Middle frontal gyrus (tissue), 1 donor: Measurements from ENCODE around the gene GRPEL1.
"Not testable (repeated sequence)": the region's sequence is repeated elsewhere in the genome, so short reads cannot be mapped to it uniquely, and the experiment has no call there.

Source experiments
- DNase-seq: peaks from one replicate; pipeline ENCODE4 v3.0.0-alpha.2; 2015; ENCODE audit warnings: low spot score; ENCODE audit errors: extremely low spot score

Gene GRPEL1

DNA sequence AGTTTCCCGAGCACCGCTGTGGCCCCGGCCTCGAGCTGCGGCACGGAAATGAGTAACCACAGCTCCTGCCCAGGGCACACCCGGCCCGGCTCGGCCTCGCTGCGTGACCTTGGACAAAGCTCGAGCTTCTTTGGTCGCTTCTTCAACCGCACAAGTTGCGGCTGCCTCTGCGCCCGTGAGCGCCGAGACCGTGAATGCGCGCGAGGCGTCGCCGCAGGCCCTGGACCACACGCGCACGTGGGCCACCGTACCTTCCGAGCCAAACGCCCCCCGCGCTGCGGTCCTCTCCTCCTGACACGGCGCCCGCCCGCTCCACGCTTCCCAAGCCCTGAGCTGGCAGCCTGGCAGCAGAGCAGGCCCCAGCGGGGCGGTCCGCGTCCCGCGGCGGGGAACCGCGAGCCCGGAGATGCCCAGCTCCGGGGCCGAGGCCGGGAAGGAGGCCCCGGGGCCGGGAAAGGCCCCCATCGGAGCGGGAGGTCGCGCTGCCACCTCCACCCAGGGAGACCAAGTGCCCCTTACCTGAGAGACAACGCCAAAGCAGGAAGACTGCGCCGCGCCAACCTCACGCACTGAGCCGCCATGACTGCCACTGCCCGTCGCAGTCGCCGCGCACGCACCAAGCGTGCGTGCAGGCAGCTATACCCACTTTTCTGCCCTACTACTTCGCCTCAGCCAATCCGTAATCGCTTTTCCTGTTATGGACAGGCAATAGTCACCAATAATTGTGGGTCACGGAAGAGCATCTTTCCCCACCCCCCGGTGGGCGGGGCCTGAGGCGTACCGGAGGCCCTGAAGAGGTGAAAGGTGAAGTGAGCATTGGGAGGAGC lies at the start of gene GRPEL1:
Gene GRPEL1 (minus strand): TSS at position 613 of the 827 bp plus-strand sequence. CDS start 32 bp downstream, at position 581.
- DNase-seq, result peak; percentile 100

DNA sequence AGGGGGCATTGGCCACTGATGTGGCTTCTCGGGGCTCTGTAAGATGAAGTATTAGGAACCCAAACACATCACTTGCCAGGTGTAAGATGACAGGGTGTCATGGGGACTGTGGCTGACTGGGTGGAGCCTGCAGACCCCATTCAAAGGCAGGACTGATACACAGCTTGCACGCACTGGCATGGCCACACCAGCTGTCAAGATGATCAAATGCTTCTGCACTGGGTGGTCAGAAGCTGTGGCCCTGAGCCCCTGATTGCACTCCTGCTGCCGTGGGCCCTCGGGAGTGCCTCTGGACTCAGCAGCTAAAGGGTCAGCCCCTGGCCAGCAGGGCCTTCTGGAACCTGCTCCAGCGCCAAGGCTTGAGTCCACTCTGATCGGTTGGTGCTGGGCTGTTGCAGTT lies 48.8 kb upstream of the GRPEL1 start:
- no peak for DNase-seq

DNA sequence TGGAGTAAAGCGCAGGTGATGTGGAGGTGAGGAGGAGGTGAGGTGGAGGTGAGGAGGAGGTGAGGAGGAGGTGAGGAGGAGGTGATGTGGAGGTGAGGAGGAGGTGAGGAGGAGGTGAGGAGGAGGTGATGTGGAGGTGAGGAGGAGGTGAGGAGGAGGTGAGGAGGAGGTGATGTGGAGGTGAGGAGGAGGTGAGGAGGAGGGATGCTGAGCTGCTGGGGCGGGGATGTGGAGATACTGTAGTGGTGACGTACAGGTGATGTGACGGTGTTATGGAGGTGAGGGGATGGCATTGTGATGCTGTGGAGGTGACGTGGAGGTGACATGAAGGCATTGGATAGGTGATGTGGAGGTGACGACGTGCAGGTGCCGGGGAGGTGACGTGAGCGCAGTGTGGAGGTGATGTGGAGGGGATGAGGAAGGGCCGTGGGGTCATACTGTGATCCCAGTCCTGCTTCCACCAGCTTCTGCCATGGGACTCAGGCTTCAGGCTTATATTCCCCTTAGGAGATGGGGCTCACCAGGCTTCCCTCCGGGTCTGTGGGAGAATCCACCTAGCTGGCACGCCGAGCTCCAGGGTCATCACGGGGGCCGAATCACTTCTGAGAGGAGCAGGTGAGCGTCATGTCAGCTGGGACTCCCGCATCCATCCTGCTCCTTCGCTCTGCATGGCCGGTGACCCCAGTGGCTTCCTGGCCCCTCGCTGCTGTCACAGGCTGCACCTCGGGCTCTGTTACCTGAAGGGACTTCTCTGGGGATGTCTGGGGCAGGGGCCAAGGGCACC lies 47.9 kb upstream of the GRPEL1 start:
- no peak for DNase-seq

DNA sequence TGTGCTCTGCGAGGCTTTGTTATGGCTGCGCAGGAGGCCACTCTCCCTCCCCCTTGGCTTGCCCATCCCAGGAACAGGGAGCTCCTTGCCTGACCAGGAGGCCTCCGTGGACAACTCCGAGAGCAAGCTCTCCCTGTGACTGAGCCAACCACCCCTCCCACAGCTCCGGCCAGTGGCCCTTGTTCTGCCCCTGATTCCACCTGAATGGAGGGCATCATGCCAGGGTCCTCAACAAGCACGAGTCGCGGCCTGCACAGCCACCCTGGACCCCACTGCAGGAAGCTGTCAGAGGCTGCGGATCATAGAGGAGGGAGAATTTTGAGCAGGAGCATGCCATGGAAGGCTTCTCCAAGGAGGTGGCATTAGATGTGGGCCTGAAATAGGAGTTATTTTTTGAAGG lies 44.8 kb upstream of the GRPEL1 start:
- no peak for DNase-seq

DNA sequence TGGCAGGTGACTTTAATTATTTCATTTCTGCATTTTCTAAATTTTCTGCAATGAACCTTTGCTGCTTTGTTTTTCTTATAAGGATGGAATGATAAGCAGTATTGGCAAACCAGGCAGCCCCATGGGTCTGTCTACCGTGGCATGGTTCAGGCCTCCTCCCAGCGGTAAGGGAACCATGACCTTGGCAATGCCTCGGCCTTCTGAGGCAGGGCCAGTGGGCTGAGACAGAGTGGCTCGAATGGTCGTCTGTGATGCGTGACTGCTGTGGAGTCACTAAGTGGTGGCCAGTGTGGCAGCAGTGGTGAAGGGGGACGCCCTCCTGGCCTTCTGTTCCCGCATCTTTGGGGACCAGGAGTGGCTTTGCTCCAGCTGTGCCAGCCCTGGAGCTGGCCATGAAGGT lies 43.6 kb upstream of the GRPEL1 start:
- no peak for DNase-seq

DNA sequence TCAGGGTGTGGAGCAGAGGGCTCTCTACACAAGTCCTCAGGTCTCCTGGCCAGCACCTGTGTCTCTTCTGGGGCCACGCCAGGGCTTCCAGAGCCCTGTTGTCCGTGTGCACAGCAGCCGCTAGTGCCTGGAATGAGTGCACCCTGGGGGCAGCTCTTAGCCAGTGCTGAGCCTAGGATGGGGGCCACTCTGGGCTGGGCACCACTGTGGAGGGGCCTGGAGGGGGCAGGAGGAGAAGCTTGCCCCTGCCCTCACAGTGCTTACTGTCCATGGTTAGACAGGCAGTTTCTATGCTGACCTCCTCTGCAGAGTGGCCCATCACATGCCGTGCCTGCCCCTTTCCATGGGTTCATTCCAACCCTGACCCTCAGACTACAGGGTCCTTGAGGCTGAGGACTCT lies 42.7 kb upstream of the GRPEL1 start:
- DNase-seq, result no peak

DNA sequence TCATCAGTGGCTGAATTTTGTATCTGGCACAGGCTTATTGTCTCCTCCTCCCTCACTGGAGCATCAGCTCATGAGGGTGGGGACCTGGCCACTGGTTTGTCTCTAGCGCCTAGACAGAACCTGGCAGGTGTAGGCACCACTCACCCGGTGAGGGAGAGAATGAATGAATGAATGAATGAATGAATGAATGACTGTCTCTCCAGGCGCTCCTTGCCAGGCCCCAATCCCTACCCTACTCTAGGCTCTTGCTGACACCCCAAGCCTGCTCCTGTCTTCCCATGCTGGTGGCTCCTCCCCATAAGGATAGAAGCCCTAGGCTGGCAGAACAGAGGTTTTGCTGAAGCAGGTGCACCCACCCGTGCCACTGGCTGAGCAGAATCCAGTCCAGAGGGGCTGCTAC lies 41.3 kb upstream of the GRPEL1 start:
- no peak for DNase-seq

DNA sequence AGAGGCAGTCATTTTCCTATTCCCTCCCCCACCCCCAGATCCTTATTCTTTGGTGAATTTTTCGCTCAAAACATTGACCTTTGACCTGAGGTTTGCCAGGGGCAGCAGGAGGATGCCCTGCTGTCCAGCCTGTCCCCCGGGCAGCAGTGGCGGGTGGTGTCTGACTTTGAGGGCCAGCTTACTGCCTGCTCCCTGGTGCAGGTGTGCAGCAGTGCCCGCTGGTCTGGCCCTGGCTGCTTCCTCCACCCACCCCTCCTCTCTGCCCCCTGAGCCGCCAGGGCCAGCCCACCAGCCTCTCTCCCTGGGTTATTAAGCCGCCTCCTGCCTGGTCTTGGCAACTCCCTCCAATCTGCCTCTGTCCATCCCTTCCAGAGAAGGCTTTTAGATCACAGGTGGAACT lies 40.8 kb upstream of the GRPEL1 start:
- DNase-seq, result no peak

DNA sequence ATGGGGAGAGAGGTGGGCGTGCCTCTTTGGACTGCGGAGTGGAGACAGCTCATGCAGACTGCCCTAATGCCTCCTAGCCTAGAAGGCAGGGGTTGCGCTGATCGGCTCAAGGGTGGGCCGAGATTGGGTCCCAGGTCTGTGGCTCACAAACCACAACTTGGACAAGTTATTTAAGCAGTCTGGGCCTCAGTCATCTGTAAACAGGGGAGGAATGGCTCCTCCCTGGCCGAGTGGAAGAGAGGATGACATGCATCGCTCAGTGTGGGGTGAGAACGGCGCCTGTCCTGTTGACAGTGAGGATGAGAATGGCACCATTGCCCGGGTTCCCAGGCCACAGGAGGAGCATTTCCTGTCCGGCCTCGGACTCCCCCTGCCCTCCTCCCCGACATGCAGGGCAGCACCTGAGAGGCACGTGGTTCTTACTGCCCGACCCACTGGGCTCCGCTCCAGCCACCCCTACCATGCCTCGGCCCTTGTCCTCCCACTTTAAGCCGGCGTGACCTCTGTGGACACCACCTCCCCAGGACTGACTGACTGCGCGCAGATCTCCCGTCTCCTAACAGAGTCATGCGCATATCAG lies 40.3 kb upstream of the GRPEL1 start:
- DNase-seq, result no peak

DNA sequence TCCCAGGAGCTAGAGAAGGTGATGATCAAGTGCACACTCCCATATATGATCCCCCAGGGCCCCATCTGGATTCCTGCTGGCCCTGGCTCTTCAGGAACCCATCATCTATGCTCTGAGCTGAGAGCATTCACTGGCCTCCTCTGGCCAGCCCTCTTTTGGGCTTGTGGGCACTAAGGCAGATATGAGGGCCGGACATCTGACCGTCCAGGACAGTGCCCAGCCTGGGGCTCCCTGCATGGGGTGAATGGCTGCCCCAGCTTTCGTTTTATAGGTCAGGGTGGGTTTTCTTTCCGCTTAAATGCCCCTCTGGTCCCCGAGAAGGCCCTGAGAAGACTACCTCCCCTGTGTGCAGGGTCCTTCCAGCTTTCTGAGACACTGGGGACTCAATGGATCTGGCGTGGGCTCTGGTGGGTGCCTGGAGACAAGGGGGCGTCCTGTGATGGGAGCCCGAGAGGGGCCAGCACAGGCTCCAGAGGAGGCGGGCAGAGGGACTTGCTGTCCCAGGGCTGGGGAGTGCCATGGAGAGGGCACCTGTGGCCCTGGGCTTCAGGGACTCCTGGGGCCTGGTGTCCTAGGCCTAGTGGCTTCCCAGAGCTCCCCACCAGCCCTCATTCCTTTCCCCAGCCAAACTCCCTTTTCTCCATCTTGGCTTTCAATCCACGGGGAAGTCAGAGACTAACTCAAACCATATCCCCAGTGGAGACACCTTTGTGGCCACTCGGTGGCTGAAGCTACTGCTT lies 39.5 kb upstream of the GRPEL1 start:
- DNase-seq, result no peak

DNA sequence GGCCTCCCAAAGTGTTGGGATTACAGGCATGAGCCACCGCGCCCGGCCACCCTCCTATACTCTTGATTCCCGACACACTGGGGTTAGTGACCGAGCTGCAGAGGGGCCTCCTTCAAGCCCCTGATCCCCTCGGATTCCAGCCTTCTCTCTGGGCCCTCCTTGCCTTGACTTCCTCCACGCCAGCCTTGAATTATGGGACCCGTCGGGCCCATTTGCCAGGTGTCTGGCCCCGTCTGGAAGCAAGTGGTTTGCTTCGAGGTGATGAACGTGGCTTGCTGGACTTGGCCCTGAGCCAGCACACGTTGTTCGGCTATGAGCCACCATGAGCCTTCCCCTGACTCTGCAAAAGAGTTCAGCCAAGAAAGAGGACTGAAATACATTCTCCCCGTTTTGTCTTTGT lies 37.4 kb upstream of the GRPEL1 start:
- no peak for DNase-seq

DNA sequence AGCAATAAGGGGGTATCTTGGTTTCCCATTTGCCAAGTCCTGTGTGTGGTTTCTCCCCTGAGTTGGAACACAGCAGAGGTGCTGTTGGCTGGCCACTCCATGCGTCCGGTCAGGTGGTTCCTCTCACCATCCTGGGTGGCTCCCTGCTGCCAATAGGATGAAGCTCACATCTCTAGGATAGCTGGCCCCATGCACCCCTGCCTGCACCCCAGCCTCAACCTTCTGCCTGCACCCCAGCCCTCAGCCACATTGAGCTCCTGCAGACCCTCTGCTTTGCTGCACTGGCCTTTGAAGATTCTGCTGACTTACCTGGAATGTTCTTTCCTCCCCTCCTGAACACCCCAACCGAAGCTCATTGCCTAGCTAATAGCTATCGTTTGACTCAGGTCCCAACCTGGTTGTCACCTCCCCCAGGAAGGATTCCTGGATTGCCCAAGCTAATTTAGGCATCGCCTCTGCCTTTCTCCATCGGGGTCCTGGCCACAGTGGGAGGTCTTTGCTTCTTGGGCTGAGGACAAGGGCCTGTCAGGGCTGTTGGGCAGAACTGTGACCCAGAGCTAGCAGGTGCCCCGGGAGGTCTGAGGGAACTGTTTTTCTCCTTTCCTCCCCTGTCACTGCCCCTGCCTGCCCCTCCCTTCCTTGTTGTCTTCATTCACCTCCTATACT lies 36.6 kb upstream of the GRPEL1 start:
- DNase-seq, result no peak

DNA sequence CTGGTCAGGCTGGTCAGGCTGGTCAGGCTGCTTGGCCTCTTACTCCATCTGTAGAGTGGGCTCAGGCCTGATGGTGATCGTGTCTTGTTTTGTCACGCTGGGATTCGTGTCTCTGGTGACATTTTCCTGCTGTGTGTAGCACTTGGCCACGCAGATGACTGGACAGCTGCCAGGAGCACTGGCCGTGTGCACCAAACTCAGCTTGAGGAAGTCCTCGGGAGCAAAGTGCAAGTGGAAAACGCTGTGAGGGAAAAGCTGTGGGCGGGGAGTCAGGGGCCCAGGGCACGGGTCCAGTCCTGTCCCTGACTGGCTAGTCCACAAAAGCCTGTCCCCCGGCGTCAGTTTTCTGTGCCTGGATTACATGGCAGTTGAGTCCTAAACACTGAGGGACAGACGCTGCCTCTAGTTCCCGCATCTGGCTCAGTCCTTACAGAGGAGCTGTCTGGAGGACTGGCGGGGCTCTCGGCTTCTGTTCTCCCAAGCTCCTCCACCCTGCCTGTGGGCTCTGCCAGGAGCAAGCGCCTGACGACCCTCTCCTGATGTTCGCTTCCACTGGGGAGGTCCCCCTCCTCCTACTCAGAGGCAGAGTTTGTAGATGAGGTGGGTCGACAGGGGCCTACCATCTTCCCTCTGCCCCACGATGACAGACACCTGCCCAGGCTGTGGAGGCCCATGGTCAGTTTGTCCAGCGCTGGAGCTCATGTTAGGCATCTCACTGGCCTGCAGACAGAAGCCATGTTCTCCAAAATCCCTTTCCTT lies 35.9 kb upstream of the GRPEL1 start:
- peak; percentile 31 for DNase-seq

DNA sequence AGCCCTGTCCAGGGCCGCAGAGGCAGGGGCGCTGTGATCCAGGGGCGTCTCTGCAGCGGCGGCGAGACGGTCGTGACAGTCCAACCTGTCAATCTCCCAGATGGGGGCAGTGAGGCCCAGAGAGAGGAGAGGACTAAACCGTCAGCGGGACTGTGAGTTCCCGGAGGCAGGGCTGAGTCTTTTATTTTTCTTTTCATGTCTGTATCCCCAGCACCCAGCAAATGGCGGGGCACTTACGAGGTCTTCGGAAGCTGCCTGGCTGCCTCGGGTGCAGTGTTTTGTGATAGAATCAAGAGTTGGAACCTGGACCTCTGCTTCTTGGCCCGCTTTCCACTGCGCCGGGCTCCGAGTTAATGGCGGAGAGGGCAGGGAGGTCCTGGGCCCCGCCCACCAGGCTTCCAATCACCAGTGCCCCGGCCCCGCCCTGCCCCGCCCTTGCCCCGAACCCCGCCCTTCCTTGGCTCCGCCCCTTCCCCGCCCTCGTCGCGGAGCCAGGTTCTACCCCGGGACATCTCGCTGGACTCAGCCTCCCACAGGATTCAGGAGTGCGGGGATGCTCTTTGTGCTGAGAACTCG lies 35.3 kb upstream of the GRPEL1 start:
- peak; percentile 37 for DNase-seq

DNA sequence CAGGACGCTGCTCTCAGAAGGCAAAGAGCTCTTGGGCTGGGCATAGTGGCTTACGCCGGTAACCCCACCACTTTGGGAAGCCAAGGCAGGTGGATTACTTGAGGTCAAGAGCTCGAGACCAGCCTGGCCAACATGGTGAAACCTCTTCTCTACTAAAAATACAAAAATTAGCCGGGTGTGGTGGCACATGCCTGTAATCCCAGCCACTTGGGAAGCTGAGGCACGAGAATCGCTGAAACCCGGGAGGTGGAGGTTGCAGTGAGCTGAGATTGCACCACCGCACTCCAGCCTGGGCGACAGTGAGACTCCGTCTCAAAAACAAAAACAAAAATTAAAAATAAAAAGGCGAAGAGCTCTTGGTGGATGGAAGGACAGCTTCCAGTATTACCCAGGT lies 34.6 kb upstream of the GRPEL1 start:
- not testable (repeated sequence) for DNase-seq

DNA sequence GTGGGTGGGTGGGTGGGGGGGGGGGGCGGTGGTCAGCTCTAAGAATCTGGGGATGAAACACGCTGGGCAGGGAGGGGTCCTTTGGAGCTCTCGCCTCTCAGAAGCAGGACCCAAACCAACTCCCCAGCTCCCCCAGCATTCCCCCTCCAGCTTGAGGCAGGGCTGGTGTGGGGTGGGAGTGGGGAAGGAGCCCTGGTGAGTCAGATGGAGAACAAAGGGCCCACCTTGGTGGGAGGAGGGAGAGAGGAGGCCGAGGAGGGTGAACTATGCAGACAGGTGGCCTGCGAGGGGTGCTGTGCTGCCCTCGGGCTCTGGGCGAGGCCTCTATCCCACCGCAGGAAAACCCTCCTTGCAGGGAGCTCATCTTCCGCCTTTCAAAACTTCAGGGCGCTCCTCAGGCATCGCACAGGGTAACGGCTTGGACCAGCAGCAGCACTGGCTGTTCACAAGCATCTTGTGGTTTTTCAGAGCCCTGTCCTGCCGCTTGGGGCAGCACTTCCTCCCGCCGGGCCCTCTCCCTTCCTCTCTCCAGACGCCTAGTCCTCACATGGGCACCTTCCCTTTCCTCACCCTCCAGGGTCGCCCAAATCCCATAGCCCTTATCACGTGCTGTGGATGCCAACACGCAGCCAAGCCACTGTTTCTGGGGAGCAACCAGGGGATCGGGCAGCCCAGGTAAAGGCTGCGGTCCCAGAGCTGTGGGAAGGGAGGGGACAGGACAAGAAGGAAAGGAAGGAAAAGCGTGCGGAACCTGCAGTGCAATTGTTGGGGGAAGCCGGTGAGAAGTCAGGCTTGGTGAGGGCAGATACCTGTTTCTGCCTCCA lies 34.0 kb upstream of the GRPEL1 start:
- DNase-seq, result peak; percentile 34

DNA sequence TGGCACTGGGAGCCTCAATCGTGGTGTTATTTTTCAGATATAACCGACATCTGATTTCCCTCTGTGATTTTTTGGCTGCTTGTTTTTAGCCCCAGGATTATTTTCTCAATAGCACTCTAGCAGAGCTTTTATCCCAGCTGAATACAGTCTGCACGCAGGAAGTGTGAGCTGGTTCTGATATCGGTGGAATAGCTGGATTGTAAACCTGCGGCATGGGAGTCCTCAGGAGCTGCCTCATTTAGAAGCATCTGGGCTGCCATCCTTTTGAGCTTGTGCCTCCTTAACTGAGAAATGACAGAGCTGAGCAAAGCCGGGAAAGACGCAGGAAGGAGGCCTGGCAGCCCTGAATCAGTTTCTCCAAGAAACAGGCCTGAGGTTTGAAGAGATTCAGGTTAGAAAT lies 28.4 kb upstream of the GRPEL1 start:
- no peak for DNase-seq

DNA sequence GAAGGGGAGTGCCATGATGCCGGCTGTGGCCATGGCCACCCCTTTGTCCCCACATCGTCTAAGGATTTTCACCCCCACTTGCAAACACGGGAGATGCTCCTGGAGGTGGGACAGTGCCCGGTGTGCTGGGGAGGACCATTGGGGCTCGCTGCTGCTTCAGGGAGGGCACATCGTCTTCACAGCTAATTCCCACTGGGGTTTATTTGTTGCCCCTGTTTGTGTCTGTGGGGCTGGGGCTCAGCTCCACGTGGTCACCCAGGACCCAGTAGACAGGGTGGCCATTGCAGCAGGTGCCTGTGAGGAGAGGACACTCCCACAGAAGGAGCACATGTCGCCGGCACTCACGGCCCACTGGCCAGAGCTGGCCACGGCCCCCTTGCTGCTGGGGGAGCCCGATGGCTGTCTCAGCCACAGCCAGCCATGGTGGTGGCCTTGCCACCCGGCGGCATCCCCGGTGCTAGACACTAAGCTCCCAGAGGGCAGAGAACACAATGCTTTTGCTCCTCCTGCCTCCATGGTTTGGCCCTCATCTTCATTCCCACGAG lies 27.8 kb upstream of the GRPEL1 start:
- no peak for DNase-seq

DNA sequence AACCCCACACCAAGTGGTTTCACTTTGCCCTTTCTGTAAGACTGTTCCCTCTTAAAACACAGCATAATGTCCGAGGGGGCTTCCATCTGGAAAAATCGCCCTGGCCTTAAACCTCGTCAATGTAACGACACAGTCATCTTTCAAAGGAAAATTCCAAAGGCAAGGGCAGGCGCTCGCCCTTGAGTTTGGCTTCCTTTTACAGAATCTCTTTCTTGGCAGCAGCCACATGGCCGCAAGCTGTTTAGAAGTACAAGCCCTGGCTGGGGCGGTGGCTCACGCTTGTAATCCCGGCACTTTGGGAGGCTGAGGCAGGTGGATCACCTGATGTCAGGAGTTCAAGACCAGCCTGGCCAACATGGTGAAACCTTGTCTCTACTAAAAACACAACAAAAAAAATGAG lies 27.1 kb upstream of the GRPEL1 start:
- no peak for DNase-seq
